HEK293 (cell line): ENCODE data around the gene FLT4.

ENCODE experiments used
- OVOL3 ChIP-seq: fragments of 450-650 bp; formaldehyde crosslinking; IDR thresholded peaks from 2 replicates; pipeline ENCODE4 v1.5.1; 2016; ENCODE audit warnings: missing biosample characterization, missing genetic modification characterization
- PATZ1 ChIP-seq: fragments of 450-650 bp; formaldehyde crosslinking; IDR thresholded peaks from 2 replicates; pipeline ENCODE4 v1.5.1; 2016; ENCODE audit warnings: missing biosample characterization, missing genetic modification characterization
- REPIN1 ChIP-seq: fragments of 450-650 bp; formaldehyde crosslinking; IDR thresholded peaks from 2 replicates; pipeline ENCODE4 v1.5.1; 2017; ENCODE audit warnings: missing biosample characterization, missing genetic modification characterization, low read depth
- ZNF112 ChIP-seq: fragments of 450-650 bp; formaldehyde crosslinking; IDR thresholded peaks from 2 replicates; pipeline ENCODE4 v1.5.0; 2017; ENCODE audit warnings: missing biosample characterization, missing genetic modification characterization
- ZNF121 ChIP-seq: fragments of 450-650 bp; formaldehyde crosslinking; IDR thresholded peaks from 2 replicates; pipeline ENCODE4 v1.5.1; 2016; ENCODE audit warnings: missing biosample characterization, missing genetic modification characterization
- ZNF146 ChIP-seq: fragments of 450-650 bp; formaldehyde crosslinking; IDR thresholded peaks from 2 replicates; pipeline ENCODE4 v1.5.1; 2016; ENCODE audit warnings: missing biosample characterization, missing genetic modification characterization
- ZNF501 ChIP-seq: fragments of 450-650 bp; formaldehyde crosslinking; IDR thresholded peaks from 2 replicates; pipeline ENCODE4 v1.5.1; 2016; ENCODE audit warnings: missing biosample characterization, missing genetic modification characterization
- TF ChIP-seq, protein P1 (sequence below): fragments of 450-650 bp; formaldehyde crosslinking; IDR thresholded peaks from 2 replicates; pipeline ENCODE4 v1.5.1; 2016; ENCODE audit warnings: missing biosample characterization, missing genetic modification characterization
- TF ChIP-seq, protein P2 (sequence below): fragments of 450-650 bp; formaldehyde crosslinking; IDR thresholded peaks from 2 replicates; pipeline ENCODE4 v1.5.1; 2016; ENCODE audit warnings: missing biosample characterization, missing genetic modification characterization

DNA sequence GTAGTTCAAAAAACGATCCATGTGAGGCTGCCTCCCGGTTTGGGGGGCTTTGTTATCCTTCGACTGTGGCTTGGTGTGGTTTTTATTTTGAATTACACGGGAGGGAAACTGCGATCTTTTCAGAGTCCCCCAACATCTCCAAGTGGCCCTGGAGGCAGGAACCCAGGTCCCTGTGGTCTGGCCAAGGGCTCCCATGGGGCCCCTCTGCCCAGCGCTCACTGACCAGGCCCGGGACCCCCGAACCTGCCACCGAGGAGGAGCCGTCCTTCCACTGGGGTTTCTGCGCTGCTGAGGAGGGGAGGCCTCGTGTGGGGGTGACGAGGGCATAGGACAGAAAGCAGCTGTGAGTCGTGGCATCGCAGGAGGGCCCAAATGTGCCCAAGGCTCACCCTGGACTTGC, 40.0 kb downstream of the FLT4 start:
- TF ChIP-seq, protein P1, sequence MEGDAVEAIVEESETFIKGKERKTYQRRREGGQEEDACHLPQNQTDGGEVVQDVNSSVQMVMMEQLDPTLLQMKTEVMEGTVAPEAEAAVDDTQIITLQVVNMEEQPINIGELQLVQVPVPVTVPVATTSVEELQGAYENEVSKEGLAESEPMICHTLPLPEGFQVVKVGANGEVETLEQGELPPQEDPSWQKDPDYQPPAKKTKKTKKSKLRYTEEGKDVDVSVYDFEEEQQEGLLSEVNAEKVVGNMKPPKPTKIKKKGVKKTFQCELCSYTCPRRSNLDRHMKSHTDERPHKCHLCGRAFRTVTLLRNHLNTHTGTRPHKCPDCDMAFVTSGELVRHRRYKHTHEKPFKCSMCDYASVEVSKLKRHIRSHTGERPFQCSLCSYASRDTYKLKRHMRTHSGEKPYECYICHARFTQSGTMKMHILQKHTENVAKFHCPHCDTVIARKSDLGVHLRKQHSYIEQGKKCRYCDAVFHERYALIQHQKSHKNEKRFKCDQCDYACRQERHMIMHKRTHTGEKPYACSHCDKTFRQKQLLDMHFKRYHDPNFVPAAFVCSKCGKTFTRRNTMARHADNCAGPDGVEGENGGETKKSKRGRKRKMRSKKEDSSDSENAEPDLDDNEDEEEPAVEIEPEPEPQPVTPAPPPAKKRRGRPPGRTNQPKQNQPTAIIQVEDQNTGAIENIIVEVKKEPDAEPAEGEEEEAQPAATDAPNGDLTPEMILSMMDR (tag by site-specific recombination) = no peak
- TF ChIP-seq REPIN1 (tag by site-specific recombination) = no peak
- TF ChIP-seq PATZ1 (tag by site-specific recombination) = no peak
- TF ChIP-seq, protein P2, sequence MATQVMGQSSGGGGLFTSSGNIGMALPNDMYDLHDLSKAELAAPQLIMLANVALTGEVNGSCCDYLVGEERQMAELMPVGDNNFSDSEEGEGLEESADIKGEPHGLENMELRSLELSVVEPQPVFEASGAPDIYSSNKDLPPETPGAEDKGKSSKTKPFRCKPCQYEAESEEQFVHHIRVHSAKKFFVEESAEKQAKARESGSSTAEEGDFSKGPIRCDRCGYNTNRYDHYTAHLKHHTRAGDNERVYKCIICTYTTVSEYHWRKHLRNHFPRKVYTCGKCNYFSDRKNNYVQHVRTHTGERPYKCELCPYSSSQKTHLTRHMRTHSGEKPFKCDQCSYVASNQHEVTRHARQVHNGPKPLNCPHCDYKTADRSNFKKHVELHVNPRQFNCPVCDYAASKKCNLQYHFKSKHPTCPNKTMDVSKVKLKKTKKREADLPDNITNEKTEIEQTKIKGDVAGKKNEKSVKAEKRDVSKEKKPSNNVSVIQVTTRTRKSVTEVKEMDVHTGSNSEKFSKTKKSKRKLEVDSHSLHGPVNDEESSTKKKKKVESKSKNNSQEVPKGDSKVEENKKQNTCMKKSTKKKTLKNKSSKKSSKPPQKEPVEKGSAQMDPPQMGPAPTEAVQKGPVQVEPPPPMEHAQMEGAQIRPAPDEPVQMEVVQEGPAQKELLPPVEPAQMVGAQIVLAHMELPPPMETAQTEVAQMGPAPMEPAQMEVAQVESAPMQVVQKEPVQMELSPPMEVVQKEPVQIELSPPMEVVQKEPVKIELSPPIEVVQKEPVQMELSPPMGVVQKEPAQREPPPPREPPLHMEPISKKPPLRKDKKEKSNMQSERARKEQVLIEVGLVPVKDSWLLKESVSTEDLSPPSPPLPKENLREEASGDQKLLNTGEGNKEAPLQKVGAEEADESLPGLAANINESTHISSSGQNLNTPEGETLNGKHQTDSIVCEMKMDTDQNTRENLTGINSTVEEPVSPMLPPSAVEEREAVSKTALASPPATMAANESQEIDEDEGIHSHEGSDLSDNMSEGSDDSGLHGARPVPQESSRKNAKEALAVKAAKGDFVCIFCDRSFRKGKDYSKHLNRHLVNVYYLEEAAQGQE = no peak
- no peak for TF ChIP-seq ZNF121 (tag by site-specific recombination)
- TF ChIP-seq OVOL3 (tag by site-specific recombination) = no peak
- no peak for TF ChIP-seq ZNF501 (tag by site-specific recombination)
- TF ChIP-seq ZNF146 = no peak
- TF ChIP-seq ZNF112 (tag by site-specific recombination) = no peak
